Fibroblast of gingiva (primary cell): ENCODE measurements around the gene AQP1.
A peak's percentile ranks its signal among the peaks of the same experiment; 100 is the strongest.

Experiments used
- DNase-seq: peaks from one replicate; pipeline ENCODE4 v3.0.0-alpha.2; 2011; ENCODE audit warnings: low read depth

Gene AQP1

DNA sequence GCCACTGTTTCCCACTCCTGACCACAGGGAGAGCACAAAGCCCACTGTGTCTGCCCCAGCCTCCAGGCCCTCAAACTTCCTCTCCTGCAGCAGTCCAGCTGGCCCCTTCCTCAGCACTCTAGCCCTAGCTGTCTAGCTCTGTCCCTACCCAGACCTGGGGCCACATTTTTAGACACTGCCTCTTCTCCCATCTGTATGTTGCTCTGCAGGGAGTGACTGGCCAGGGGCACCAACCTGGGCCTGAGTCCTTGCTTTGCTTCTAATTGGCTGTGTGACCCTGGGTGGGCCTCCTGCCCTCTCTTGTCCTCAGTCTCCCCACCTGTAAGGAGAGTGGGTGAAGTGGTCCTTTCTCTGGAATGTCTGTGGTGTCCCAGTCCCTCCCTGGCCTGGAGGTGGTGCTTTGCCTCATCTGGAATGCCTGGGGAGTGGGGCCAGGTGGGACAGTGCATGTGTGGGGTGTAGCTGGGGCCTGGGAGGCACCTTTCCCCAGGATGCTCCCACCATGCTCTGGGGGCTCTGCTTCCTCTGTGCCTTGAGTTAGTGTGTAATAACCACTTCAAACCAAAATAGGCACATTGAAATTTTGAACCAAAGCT is 25.1 kb downstream of the AQP1 start:
- no peak for DNase-seq

DNA sequence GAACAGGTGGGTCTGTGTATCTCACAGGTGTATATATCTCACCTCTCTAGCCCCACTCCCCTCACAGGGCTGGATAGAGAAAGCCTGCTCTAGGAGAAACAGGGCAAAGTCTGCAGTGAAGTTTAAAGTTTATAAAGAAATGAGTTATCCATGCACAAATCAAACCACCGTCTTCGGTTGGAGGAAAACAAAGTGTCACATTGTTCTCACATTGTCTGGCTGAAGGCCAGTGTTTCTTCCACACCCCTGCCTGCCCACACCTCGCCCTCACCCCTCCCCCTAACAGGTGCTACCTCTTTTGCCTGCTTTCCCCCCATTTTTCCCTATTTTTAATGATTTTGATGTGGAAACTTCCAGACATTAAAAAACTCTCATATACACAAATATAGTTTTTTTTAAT is 25.8 kb downstream of the AQP1 start:
- no peak for DNase-seq

DNA sequence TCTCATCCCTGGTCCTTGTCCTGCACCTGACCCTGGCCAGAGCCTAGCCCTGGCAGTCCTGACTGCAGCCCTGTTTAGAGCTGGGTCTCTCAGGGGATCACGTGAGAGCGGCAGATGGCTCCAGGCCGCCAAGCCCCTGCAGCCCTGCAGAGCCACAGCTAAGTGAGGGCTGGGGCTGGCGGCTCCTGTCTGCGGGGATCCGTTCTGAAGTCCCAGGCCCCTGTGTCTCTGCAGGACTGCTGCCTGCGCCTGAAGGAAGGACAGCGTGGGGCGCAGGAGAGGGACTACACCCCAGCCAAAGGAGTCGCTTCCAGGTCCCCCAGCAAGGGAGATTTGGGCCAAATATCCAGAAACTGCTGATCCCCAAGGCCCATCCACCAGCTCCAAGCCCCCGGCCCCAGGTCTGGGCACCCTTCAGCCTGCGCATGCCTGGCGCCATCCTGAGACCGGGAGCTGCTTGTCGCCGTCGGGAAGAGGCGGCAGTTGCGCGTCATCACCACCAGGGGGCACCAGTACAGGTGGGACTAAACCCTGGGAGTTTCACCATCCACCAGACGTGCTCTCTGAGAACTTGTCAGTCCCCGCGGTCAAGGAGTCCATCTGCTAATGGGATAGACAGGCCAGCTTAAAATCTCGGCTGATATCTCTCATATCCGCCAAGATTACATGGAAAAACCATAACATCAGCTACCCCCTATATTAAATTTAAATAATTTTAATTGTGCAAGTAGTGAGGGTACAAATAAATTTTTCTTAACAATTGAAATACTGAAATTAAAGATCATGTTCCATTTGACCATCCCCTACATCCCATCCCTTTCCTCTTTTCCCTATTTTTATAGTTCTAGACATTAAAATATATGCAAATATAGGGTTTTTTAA is 27.0 kb downstream of the AQP1 start:
- peak; percentile 43 for DNase-seq

DNA sequence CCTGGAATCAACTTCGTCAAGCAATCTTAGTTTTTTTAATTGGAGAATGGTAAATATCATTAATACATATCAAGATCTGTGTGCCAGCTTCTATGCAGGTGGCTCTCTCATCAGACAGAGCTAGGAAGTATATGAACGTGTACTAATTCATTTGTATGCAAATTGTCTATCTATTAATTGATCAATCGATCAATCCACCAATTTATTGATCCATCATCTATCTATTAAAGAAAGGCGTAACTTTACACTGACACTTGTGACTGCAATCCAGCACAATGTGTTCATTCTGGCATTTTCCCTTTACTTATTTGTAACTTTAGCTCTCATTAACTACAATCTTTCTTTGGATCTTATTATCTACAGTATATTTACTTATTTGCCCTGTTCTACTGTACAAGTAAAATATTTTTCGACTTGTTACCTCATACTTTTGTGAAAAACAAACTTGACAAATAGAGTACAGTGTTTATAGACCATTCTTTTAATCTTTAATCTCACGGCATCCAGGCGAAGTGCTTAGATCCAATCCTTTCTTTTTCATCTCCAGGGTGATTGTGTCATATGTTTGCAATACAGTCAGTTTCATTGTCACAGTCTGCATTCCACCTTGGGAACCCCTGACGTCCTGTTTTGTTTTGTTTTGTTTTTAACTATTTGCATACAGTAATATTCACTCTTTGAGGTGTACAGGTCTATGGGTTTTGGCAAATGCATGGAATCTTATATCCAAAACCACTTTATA is 30.1 kb downstream of the AQP1 start:
- no peak for DNase-seq

DNA sequence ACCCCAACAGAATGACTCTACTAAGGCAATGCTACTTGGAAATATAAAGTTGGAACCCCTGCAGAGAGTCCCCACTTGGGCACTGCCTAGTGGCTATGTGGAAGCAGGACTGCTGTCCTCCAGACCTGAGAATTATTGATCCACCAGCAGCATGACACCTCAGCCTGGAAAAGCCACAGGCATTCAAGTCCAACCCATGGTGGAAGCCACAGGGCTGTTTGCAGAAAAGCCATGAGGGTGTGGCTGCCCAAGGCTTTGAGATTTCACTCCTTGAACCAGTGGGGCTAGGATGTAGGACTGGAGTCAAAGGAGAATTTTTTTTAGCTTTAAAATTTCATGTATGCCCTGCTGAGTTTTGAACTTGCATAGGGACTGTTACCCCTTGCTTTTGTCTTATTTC is 38.5 kb downstream of the AQP1 start:
- no peak for DNase-seq

DNA sequence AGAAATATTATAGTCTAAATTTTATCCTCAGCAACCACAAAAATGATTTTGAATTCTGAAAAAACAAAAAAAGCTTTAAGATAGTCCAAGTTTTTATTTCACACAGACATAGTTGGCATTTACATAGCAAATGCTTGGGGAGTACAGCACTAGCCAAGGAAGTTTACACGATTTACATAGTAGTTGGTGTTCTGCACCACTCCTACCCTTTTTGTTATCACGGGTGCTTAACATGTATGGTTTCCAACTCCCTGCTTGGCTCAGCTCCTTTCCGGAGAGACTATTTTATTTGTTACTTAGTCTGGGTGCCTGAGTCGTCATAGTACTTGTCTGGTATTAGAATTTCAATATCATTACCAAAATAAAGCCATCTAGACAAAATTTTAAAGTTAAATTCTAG is 43.3 kb downstream of the AQP1 start:
- DNase-seq = no peak

DNA sequence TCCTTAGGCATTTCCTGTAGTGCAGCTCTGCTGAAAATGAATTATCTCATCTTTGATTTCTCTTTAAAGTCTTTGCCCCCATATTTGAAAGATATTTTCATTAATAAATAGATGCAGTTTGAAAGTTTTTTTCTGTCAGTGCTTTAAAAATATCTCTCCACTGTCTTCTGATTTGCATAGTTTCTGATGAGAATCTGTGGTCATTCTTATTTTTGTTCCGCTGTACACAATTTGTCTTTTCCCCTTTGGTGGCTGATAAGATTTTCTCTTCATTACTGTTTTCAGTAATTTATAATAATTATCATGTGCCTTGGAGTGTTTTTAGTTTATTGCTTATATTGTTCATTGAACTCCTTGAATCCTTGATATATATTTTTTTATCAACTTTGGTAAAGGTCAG is 45.1 kb downstream of the AQP1 start:
- no peak for DNase-seq

DNA sequence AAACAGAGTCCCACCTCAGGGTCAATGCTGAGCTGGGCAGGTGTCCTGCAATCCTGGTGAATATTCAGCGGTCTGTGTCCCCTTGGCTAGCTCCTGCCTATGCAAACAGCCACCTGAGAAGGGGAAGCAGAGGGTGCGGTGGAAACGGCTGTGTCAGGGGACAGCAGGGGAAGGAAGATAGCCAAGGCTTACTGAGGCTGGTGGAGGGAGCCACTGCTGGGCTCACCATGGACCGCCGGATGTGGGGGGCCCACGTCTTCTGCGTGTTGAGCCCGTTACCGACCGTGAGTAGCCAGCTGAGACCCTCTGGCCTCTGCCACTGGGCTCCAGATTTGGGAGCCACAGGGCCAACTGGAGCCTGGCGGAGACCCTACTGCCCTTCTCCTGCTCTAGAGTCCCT is 52.2 kb downstream of the AQP1 start, which contains the start of gene GHRHR:
GHRHR (plus strand) TSS at position 112 of the 400 bp plus-strand sequence; CDS start at position 228, 116 bp downstream.
- DNase-seq = no peak

DNA sequence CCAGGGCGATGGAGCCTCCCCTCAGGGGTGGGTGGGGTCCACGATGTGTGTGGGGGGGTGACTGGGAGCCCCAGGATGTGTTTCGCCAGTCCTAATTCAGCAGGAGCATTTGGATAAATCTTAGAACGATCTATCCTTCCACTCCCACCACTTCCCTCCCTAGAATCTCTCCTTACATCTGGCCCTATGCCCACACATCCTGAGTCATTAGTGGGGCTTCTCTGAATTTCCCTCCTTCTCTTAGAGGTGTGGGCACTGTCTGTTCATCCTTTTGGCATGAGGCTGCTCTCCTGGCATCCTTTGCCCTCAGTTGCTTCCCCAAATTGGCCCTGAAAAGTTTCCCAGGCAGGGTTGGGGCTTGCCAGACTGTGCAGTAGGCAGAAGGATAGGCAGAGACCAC is 53.7 kb downstream of the AQP1 start:
- DNase-seq = no peak

DNA sequence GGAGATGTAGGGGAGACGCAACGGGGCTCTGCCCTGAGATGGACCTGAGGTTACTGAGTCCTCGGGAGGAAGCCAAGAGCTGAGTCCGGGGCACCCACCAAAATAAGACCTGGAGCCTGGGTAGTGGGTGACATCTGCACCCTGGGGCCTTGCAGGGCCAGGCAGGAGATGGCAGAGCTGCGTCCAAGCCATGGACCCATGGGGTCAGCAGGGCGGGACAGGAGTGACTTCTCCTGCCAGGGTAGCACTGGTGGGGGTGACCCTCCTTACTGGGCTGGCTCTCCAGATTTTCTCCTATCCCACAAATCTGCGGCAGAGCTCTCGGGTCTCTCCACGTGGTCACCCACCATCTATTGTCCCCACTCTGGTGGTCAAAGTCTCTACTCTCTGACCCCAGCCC is 54.2 kb downstream of the AQP1 start:
- no peak for DNase-seq

DNA sequence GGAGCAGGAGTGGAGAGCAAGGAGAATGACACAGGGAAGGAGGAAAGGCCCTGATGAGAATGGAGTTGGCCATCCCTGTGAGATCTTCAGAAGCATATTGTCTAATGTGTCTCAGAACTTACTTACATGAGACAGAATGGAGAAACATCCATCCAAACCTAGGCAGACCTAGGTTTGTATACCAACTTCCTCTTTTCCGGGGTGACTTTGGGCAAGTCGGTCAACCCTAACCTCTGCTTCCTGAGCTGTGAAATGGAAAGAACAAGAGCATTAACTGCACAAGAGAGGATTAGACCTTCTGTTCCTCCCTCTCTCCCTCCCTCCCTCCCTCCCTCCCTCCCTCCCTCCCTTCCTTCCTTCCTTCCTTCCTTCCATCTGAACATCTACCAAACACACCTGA is 56.6 kb downstream of the AQP1 start:
- no peak for DNase-seq

DNA sequence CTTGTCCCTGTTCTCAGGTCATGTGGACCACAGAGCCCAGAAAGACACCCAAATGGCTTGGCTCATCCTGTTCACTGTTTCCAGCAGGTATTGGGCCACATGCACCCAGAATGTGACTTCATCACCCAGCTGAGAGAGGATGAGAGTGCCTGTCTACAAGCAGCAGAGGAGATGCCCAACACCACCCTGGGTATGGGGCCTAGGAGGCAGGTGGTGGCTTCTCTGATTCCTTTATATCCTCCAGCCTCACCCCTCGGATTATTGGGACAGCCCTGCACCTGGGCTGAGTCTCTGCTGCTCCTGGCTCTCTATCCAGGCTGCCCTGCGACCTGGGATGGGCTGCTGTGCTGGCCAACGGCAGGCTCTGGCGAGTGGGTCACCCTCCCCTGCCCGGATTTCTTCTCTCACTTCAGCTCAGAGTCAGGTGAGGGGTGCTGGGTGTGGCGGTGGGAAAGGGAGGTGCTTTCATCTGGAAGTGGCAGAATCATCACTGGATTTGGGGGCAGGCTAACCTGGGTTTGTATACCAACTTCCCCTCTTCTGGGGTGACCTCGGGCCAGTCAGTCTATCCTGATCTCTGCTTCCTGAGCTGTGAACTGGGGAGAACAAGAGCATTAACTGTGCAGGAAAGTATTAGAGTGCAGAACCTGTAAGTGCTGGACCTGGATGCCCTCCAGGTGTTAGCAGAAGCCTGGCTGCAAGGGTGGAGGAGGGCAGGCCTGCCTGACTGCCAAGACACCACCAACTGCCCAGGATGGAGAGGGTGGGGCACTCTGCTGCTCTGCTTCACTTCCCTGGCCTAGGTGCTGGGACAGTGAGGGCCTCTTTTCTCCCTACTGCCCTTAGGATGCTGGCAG is 57.3 kb downstream of the AQP1 start:
- no peak for DNase-seq

DNA sequence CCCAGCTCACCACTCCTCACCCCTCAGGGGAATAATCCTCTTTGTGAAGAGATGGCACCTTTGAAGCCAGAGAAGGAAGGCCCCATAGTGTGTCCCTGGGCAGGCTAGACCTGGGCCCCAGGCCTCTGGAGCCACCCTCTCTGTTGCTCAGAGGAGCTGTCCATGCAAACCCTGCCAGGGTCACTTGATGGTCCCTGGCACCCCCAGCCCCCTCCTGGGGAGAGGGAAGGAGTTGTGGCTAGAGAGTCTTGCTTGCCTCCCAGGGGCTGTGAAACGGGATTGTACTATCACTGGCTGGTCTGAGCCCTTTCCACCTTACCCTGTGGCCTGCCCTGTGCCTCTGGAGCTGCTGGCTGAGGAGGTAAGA is 57.9 kb downstream of the AQP1 start:
- no peak for DNase-seq

DNA sequence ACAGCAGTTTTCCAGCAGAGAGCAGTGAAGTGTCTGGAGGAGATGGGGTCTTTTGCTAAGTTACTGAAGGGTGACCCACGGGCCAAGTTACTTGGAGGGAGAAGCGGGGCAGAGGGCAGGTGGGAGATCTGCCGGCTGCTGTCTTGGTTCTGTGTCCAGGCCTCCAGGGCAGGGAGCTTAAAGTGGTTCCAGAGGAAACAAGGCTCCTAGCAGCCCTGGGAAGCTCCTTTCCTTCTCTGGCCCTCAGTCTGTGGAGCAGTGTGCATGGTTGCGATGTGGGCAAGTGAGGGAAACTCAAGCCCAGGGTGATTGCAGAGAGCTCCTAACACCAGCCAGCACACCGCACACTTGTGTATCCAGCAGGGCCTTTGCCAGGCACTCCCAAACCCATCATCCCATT is 58.4 kb downstream of the AQP1 start:
- DNase-seq = no peak

DNA sequence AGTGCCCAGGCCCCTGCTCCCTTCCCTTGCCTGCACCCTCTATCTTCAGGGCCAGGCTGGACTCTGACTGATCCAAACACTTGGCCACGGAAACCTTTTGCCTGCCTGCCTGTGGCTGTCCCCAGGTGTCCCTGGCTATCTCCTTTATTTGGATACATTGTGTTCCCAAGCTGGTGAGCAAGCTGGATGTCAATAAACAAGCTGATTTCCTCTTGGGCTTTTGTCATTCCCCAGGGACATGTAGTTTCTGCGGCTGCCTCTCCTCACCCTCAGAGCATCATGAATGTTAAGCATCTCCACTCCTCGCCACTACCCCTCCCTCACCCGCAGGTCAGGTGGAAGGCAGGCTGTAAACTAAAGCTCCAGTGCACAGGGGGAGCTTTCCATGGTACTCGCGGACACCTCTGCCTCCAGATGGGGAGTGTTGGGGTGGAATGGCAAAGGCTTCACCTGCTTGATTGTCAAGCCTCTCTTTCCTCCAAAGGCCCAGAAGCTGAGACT is 59.0 kb downstream of the AQP1 start:
- no peak for DNase-seq

DNA sequence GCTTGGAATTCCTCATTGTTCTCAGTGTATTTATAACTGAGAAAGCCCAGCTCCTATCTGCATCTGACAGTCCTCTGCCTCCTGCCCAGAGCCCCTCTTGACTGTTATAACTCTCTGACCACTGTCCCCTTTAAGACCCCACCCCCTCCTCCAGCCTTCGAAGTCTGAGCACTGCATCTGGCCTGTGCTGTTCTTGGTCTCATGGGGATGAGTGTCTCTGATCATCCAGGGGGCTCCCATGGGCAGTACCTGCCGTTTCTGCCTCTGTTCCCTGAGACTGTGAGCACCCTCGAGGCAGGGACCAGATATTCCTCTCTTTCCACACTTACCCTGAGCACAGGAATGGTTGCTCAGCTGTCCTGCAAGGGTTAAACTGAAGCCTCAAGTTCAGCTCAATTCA is 59.8 kb downstream of the AQP1 start:
- no peak for DNase-seq

DNA sequence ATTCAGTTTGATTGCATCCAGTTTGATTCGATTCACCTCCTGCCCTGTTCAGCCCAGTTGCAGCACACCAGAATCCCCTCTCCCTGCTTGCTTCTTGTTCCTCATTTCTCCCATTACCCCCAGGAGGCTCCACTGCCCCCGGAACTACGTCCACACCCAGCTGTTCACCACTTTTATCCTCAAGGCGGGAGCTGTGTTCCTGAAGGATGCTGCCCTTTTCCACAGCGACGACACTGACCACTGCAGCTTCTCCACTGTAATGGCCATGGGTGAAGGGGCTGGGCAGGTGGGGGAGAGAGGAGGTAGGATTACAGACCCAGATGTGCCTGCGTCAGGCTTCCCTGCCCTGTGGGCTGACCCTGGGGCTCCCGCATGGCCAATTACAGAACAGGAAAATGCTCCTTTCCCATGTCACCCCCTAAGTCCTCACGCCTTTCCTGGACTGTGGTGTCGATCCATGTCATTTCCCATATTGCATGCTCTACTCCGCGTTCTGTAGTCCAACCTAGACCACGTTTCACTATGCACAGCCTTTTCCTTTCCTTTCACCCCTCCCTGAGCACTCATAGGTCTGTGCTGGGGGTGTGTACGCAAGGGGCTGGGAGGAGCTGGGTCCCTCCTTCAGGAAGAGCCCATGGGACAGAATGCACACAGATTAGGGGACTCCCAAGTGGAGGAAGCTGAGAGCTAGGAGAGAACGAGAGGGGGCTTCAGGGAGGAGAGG is 60.3 kb downstream of the AQP1 start:
- DNase-seq = no peak

DNA sequence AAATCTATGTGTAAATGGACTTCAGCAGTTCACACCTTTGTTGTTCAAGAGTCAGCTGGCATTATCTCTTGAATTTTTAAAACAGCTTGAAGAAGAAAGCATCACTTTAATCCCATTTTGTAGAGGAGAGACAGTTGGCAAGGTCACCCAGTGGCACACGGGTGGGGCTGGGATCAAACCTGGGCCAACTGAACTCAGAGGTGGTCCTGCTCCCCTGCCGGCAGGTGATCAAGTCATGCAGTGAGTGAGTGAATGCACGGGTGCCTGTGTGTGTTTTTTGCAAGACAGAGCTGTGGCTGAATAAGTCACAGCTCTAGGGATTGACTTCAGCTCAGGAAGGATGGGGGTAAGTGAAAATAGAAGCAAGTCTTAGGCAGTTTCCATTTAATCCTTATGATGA is 61.6 kb downstream of the AQP1 start:
- DNase-seq = no peak

DNA sequence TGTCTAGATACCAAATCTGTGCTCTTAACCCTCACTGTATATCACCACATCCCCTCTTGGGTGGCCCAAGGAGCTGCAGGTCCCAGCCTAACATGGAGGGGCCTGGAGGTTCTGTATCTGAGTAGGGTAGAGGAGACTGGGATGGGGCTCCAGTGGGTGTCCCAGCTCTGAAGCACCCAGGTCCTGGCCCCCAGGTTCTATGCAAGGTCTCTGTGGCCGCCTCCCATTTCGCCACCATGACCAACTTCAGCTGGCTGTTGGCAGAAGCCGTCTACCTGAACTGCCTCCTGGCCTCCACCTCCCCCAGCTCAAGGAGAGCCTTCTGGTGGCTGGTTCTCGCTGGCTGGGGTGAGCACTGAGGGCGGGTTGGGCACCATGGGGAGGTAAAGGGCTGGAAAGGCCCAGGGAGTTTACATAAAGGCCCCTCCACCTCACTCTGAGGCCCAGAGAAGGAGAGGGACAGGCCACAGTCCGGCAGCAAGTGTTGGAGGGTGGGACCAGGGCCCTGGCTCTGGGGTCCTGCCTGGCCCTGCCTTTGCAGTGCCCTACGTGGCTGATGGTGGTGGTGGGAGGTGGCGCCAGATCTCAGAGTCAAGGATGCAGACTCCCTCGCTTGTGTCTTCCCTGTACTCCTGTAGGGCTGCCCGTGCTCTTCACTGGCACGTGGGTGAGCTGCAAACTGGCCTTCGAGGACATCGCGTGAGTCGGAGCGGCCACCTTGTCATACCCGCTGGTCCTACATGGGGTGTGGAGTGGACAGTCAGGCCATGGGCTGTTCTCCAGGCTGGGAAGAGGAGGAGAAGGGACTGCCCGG is 62.3 kb downstream of the AQP1 start:
- no peak for DNase-seq

DNA sequence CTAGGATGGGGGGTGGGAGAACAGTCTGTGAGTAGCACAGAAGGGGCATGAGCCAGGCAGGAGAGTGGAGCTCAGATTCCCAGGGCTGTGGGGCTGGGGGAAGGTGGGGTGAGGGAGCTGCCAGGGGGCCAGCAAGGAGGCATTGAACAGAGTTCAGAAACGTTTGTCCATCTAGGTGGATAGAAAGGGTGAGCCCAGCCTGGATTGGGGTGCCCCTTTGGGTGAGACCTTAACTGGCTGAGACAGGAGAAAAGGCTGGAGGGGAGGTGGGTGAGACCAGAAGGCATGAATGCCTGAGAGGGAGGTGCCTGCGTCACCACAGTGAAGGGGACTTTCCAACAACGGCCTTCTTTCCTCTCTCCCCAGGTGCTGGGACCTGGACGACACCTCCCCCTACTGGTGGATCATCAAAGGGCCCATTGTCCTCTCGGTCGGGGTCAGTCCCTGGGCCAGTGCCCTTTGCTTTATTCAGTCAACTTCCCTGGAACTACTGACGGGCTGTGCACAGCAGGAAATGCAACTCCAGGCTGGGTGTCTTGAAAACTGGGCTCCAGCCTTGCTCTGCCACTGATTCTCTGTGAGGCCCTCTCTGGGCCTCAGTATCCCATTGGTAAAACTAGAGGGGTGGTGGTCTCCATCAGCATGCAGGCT is 63.1 kb downstream of the AQP1 start:
- DNase-seq = peak; percentile 40
